ENCODE data around the gene FRA10AC1. TPM values are rescaled to one million over a fixed set of nuclear protein-coding genes. Genes with fewer than 3 reads are reported as not detected.

The FRA10AC1 gene
- total RNA-seq, 1 experiment from 2014 or later, result 20.3 TPM

DNA sequence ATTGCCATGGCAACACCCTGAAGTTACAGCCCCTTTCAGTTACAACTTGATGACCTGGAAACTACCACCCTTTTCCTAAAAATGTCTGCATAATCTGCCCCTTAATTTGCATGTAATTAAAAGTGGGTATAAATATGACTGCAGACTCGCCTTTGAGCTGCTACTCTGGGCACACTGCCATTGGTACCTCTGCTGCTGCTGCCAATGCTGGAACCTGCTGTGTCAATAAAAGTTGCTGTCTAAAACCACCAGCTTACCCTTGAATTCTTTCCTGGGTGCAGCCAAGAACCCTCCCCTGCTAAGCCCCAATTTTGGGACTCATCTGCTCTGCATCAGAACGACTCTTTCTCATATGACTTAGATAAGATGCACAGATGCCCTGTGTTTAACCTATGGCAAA, 10.2 kb upstream of the FRA10AC1 start:
- Histone ChIP-seq H3K9me3 (ENCODE audit: control insufficient read depth, insufficient read depth, low read depth, low read length) (no peaks in the 10 kb centered on the region), H3K4me1 (ENCODE audit: control insufficient read depth, insufficient read depth, low read length) (no peaks in the 10 kb centered on the region), H3K36me3 (ENCODE audit: control insufficient read depth, insufficient read depth, low read length) (no peaks in the 10 kb centered on the region), H3K4me3 (ENCODE audit: low read depth in 2 of 2, low read length in 2 of 2) (no peak overlapping the region), H3K27me3 (ENCODE audit: control insufficient read depth, insufficient read depth, low read length) (no peaks in the 10 kb centered on the region), H3K27ac (ENCODE audit: low read length) (no peak overlapping the region)
- ATAC-seq, result no peak
- TF ChIP-seq, protein P1, sequence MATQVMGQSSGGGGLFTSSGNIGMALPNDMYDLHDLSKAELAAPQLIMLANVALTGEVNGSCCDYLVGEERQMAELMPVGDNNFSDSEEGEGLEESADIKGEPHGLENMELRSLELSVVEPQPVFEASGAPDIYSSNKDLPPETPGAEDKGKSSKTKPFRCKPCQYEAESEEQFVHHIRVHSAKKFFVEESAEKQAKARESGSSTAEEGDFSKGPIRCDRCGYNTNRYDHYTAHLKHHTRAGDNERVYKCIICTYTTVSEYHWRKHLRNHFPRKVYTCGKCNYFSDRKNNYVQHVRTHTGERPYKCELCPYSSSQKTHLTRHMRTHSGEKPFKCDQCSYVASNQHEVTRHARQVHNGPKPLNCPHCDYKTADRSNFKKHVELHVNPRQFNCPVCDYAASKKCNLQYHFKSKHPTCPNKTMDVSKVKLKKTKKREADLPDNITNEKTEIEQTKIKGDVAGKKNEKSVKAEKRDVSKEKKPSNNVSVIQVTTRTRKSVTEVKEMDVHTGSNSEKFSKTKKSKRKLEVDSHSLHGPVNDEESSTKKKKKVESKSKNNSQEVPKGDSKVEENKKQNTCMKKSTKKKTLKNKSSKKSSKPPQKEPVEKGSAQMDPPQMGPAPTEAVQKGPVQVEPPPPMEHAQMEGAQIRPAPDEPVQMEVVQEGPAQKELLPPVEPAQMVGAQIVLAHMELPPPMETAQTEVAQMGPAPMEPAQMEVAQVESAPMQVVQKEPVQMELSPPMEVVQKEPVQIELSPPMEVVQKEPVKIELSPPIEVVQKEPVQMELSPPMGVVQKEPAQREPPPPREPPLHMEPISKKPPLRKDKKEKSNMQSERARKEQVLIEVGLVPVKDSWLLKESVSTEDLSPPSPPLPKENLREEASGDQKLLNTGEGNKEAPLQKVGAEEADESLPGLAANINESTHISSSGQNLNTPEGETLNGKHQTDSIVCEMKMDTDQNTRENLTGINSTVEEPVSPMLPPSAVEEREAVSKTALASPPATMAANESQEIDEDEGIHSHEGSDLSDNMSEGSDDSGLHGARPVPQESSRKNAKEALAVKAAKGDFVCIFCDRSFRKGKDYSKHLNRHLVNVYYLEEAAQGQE (IDR thresholded peaks at IDR 0.05; ENCODE audit: insufficient read depth in 1 of 2, low read depth in 2 of 2, low read length in 1 of 2), result no peak
- TF ChIP-seq SIN3A (IDR thresholded peaks at IDR 0.05; ENCODE audit: borderline replicate concordance, insufficient read depth, low read depth, low read length), result no peak
- no peak for TF ChIP-seq POLR2AphosphoS5 (IDR thresholded peaks at IDR 0.05; ENCODE audit: low read depth, low read length)
- TF ChIP-seq TCF7L2 (IDR thresholded peaks at IDR 0.05; ENCODE audit: low read depth, low read length), result no peak
- TF ChIP-seq, protein P2, sequence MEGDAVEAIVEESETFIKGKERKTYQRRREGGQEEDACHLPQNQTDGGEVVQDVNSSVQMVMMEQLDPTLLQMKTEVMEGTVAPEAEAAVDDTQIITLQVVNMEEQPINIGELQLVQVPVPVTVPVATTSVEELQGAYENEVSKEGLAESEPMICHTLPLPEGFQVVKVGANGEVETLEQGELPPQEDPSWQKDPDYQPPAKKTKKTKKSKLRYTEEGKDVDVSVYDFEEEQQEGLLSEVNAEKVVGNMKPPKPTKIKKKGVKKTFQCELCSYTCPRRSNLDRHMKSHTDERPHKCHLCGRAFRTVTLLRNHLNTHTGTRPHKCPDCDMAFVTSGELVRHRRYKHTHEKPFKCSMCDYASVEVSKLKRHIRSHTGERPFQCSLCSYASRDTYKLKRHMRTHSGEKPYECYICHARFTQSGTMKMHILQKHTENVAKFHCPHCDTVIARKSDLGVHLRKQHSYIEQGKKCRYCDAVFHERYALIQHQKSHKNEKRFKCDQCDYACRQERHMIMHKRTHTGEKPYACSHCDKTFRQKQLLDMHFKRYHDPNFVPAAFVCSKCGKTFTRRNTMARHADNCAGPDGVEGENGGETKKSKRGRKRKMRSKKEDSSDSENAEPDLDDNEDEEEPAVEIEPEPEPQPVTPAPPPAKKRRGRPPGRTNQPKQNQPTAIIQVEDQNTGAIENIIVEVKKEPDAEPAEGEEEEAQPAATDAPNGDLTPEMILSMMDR (IDR thresholded peaks at IDR 0.05), result no peak
- ChIA-PET CTCF (interaction anchor here (0.6 to 0.9 kb wide), 2 partner anchors 10 to 138 kb away, joined by 3 read pairs; partner anchors contain the start of gene FRA10AC1), POLR2A (no interaction called here)
- intact Hi-C loops (cut with micrococcal nuclease; ENCODE audit: unreplicated experiment), result no loop called here
- no peak for DNase-seq (ENCODE audit: low read depth, low spot score)
- no TSS peak for BruUV-seq (replicated peaks)
- in situ Hi-C loops (cut with HindIII; ENCODE audit: low pct_unique_long_range_greater_than_20kb, low sequenced_read_pairs), result no loop called here

DNA sequence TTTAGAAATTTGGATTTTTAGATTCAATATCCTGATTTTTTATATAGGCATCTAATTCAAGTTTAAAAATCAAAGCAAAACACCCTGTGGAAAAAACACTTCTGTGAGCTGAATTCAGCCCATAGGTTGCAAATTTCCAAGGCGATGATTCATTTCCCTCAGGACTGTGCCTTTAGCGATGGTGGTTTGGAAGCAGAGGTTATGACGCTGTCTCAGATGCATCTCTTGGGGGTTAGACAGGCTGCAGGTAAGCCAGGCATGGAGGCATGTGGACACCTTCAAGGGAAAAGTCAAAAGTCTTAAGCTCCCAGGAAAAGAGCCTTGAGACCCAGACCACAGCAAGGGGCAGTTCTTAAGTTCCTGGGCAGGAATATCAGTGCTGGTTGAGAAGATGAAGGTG, 9.5 kb upstream of the FRA10AC1 start:
- in situ Hi-C loops (cut with HindIII; ENCODE audit: low pct_unique_long_range_greater_than_20kb, low sequenced_read_pairs), result no loop called here

More for the DNA sequence above, 9.5 kb upstream of the FRA10AC1 start:
- no TSS peak for BruUV-seq (replicated peaks)
- ChIA-PET CTCF (interaction anchor here (0.5 kb wide), 1 partner anchor 732 kb away, joined by 3 read pairs; no protein-coding TSS in a partner anchor), POLR2A (no interaction called here)
- intact Hi-C loops (cut with micrococcal nuclease; ENCODE audit: unreplicated experiment), result no loop called here
- Histone ChIP-seq H3K4me3 (ENCODE audit: low read depth in 2 of 2, low read length in 2 of 2) (no peak overlapping the region), H3K36me3 (ENCODE audit: control insufficient read depth, insufficient read depth, low read length) (no peaks in the 10 kb centered on the region), H3K9me3 (ENCODE audit: control insufficient read depth, insufficient read depth, low read depth, low read length) (no peaks in the 10 kb centered on the region), H3K27ac (ENCODE audit: low read length) (no peak overlapping the region), H3K4me1 (ENCODE audit: control insufficient read depth, insufficient read depth, low read length) (no peaks in the 10 kb centered on the region), H3K27me3 (ENCODE audit: control insufficient read depth, insufficient read depth, low read length) (no peaks in the 10 kb centered on the region; the same call in 1 of the 2 replicates)
- no peak for ATAC-seq
- DNase-seq (ENCODE audit: low read depth, low spot score), result no peak
- TF ChIP-seq, protein P1 (IDR thresholded peaks at IDR 0.05; ENCODE audit: insufficient read depth in 1 of 2, low read depth in 2 of 2, low read length in 1 of 2), result no peak
- TF ChIP-seq TCF7L2 (IDR thresholded peaks at IDR 0.05; ENCODE audit: low read depth, low read length) (no peak), POLR2AphosphoS5 (IDR thresholded peaks at IDR 0.05; ENCODE audit: low read depth, low read length) (no peak)

Data from Panc1 (cell line).